ENCODE results near the gene SFT2D1. TPM values are rescaled to one million over a fixed set of nuclear protein-coding genes. Genes with fewer than 3 reads are reported as not detected.
A peak's percentile ranks its signal among the peaks of the same experiment; 100 is the strongest.

Gene SFT2D1
- total RNA-seq, 4 donors from 2014 or later = 26.4 to 31.9 (median 28.2) TPM

DNA sequence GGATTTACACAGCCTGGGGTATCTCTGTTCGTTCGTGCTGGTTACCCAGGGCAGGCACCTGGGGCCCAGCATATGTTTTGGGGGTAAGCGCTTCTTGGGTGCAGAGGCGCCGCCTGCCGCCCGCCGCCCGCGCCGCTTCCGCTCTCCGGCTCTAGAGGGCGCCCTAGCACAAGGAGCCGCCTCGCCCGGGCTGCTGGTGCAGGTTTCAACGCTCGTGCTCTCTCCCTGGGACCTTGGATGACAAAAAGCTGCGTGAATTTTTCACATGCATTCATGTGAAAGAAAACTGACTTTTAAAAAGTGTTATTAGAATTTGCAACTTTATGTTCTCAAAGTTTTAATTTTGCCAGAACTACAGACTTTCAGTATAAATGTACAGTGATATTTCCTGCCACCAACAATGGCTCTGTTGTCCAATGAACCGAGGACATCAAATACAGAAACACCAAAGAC lies 66.6 kb downstream of the SFT2D1 start:
- no peaks in the 10 kb centered on the region for H3K36me3 ChIP-seq
- H3K4me3 ChIP-seq = no peak overlapping the region
- DNase-seq = peak; percentile 75 to 88 (median 83)
- no peak overlapping the region for H3K27ac ChIP-seq
- TF ChIP-seq, protein P1, sequence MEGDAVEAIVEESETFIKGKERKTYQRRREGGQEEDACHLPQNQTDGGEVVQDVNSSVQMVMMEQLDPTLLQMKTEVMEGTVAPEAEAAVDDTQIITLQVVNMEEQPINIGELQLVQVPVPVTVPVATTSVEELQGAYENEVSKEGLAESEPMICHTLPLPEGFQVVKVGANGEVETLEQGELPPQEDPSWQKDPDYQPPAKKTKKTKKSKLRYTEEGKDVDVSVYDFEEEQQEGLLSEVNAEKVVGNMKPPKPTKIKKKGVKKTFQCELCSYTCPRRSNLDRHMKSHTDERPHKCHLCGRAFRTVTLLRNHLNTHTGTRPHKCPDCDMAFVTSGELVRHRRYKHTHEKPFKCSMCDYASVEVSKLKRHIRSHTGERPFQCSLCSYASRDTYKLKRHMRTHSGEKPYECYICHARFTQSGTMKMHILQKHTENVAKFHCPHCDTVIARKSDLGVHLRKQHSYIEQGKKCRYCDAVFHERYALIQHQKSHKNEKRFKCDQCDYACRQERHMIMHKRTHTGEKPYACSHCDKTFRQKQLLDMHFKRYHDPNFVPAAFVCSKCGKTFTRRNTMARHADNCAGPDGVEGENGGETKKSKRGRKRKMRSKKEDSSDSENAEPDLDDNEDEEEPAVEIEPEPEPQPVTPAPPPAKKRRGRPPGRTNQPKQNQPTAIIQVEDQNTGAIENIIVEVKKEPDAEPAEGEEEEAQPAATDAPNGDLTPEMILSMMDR (IDR thresholded peaks at IDR 0.05) = peak; percentile 88 to 99 (median 96)
- no peak for TF ChIP-seq POLR2A (IDR thresholded peaks at IDR 0.05)
- no peaks in the 10 kb centered on the region for H3K4me1 ChIP-seq
- H3K27me3 ChIP-seq = no peaks in the 10 kb centered on the region
- no peaks in the 10 kb centered on the region for H3K9me3 ChIP-seq

DNA sequence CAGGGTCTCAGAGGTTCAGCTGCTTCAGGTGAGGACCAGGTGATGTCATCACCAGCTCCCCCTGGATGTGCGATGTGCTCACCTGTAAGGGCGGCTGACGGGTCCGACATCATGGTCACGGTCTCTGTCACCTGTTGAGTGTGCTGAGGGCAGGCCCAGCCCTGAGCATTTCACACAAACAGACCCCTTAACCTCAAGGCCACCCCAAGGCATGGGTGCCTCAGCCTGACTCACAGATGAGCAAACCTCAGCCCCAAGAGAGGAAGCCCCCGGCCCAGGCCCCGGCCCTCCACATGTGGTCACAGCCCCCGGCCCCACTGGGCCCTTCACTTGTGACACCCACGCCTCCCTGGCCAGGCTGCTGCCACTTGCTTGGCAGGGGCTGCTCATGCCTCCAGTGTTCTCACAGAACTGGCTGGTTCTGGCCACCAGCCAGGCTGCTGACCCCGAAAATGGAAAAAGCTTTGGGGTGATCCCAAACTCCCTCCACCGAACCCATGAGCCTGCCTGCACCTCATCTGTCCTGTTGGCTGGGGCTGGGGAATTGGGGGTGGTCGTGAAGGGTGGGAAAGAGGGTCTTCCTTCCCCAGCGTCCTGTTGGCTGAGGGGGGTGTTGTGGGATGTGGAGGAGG lies 67.5 kb downstream of the SFT2D1 start:
- no peak for TF ChIP-seq POLR2A (IDR thresholded peaks at IDR 0.05)
- TF ChIP-seq, protein P1 (IDR thresholded peaks at IDR 0.05) = no peak
- Histone ChIP-seq H3K27me3 (no peaks in the 10 kb centered on the region), H3K4me1 (no peaks in the 10 kb centered on the region), H3K36me3 (no peaks in the 10 kb centered on the region), H3K4me3 (no peak overlapping the region), H3K9me3 (no peaks in the 10 kb centered on the region), H3K27ac (no peak overlapping the region)
- DNase-seq = no peak

DNA sequence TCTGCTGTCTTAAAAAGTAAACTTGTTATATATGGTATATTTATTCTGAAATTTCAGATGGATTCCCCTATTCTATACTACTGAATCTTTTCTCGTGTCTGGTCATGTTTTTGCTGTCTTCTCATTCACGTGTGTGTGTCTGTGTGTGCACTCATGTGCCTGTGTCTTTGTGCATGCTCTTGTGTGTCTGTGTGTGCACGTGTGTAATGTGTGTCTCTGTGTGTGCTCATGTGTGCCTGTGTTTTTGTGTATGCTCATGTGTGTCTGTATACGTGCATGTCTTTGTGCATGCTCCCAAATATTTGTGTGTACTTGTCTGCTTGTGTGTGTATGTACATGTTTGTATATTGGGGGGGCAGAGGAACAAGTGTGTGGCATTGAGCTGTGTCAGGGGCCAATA lies 68.2 kb downstream of the SFT2D1 start:
- H3K27me3 ChIP-seq = no peaks in the 10 kb centered on the region
- TF ChIP-seq, protein P1 (IDR thresholded peaks at IDR 0.05) = no peak
- no peak overlapping the region for H3K27ac ChIP-seq
- no peak for DNase-seq
- H3K36me3 ChIP-seq = no peaks in the 10 kb centered on the region
- H3K9me3 ChIP-seq = no peaks in the 10 kb centered on the region
- H3K4me3 ChIP-seq = no peak overlapping the region
- no peaks in the 10 kb centered on the region for H3K4me1 ChIP-seq

DNA sequence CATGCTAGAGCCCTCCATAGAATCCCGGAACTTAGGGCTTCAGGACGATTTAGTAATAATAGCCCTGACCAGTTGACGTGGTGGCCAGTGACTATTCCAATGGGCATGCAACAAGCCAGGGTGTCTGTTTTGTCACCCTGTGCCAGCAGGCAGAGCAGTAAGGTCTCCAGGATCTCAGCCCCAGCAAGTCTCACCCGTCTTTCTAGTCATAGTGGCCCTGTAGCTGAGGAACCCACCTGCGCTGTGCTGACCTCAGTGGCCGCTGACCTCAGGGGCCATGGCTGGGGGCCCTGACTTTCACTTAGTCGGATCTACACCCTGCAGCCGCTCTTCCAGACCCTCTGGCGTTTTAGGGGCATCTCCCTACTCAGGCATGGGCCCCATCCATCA lies 71.0 kb downstream of the SFT2D1 start:
- no peak for DNase-seq
- Histone ChIP-seq H3K27ac (no peak overlapping the region), H3K9me3 (no peaks in the 10 kb centered on the region), H3K4me1 (no peaks in the 10 kb centered on the region), H3K27me3 (peaks cover 0 to 4% of the 10 kb centered on the region in 2 donors), H3K36me3 (no peaks in the 10 kb centered on the region), H3K4me3 (no peak overlapping the region)
- TF ChIP-seq, protein P1 (IDR thresholded peaks at IDR 0.05) = no peak
- no peak for TF ChIP-seq POLR2A (IDR thresholded peaks at IDR 0.05)

DNA sequence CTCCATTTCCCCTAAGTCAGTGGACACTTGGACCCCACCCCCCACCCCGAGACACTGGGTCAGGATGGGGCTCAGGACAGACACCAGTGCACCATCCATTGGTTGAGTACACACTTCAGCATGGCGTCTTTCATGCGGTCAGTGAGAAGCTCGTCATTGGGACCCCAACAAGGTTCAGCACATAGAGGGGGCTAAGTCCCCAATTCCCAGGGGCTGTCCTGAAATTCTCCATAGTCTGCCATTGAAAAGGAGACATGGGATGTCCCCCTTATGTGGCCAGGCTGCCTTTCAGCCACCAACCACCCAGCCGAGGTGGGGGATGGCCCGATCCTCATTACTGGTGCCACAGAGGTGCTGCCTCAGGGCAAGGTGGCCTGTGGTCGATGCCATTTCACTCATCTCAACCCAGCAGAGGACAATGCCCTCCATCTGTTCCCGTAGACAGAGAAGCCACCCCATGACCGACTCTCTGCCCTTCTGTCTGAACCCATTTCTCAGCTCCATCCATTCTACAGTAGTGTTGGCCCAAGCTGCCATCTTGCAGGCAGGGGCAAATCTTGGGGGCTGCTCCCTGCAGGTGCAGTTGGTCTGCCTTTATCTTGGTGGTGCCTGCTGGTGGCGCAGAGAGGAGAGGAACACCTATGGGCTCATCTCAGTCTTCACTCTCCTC lies 71.5 kb downstream of the SFT2D1 start:
- H3K27ac ChIP-seq = no peak overlapping the region
- H3K9me3 ChIP-seq = no peaks in the 10 kb centered on the region
- no peak overlapping the region for H3K4me3 ChIP-seq
- H3K4me1 ChIP-seq = no peaks in the 10 kb centered on the region
- no peak for TF ChIP-seq POLR2A (IDR thresholded peaks at IDR 0.05)
- TF ChIP-seq, protein P1 (IDR thresholded peaks at IDR 0.05) = no peak
- H3K27me3 ChIP-seq = peaks cover 0 to 4% of the 10 kb centered on the region in 2 donors
- no peaks in the 10 kb centered on the region for H3K36me3 ChIP-seq
- no peak for DNase-seq

Other genes with a start within 250 kb of the SFT2D1 start
- not detected for gene TBXT, start 174.7 kb downstream of the SFT2D1 start, total RNA-seq
- gene PRR18, start 34.2 kb downstream of the SFT2D1 start, total RNA-seq = not detected
- gene MPC1, start 40.4 kb upstream of the SFT2D1 start, total RNA-seq = 10 to 100 TPM; 45.6 to 75.3 (median 59.8) TPM
- 1 to 10 TPM in 3 of 4 donors, not detected in 1; 1.1 to 1.5 (median 1.1) TPM for gene RAMACL, start 244.1 kb upstream of the SFT2D1 start, total RNA-seq

All from Peyer's patch (tissue), 4 donors.